ENCODE results near the gene NHLRC2.

NHLRC2 gene

DNA sequence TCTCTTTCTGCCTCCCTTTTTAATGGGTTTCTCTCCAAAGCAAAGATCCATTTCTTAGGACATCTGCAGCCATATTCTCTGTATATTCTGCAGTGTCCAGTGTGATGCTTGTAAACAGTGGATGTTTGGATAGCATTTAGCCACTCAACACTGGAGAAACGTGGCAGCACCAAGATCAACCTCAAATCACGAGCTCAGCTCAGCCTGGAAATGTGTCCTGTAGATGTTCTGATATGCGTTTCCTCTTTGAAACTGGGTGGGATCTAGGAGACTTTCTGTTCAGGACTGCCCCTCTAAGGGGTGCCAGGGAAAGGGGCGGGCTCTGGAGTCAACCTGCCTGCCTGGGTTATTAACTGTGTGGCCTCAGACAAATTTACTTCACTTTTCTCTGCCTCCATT is 91.2 kb downstream of the NHLRC2 start:
- no peak for DNase-seq

GRCh38 chr10:113947184-113948041 is 93.0 kb downstream of the NHLRC2 start:
- no peak for DNase-seq

DNA sequence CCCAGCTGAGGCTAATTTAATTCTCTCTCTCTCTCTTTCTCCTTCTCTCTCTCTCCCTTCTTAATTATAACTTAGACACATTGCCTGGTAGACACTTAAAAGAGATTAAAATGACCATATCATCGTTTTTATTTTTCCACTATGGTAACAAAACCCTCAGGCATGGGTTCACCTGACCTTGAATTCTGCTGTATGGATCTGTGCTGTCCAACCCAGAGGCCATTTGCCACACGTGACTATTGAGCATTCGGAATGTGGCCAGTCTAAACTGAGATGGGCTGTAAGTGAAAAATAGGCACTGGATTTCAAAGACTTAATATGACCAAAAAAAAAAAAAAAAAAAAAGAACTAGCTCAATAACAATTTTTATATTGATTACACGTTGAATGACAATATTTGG is 93.6 kb downstream of the NHLRC2 start:
- no peak for DNase-seq

- DNase-seq = no peak
Observed at GRCh38 chr10:113950268-113950667, 95.8 kb downstream of the NHLRC2 start.

- DNase-seq = no peak
Observed at GRCh38 chr10:113953505-113954272, 99.2 kb downstream of the NHLRC2 start.

GRCh38 chr10:113954409-113954808 is 99.9 kb downstream of the NHLRC2 start:
- DNase-seq = no peak

DNA sequence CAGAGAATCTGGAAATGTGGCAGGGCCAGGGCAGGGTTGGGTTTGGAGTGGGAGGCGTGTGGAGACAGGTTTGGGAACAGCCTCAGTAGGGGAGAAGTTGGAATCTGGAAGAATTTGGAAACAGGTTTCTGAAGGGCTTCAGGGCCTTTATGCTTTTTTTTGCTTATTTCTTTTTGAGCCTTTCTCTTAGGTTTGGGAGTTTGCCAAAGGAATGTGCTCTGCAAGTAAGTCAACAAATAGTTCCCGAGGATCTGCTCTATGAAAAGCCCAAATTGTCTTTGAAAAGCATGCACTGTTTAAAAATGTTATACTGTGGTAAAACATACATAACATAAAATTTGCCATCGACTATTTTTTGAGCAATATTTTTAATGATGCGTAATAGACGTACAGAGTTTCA is 102.6 kb downstream of the NHLRC2 start:
- DNase-seq = no peak

GRCh38 chr10:113958631-113959382 is 104.3 kb downstream of the NHLRC2 start:
- peak in 1 of 2 donors; percentile 28 for DNase-seq

DNA sequence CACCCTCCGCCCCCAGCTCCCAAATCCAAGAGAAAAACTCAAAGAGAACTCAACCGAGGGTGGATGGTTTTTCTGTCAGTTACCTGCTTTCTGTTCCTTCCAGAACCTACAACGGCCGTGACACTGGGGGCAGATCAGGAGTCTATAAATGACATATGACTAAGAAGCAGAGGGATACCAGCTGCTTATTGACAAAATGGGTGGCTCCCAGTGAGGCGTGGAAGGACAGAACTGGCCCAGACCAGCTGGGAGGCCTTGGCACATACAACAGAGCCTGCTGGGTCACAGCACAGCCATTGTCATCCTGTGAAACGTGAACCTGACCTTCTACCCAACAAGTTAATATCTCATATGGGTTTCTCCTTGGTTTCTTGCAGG is 104.9 kb downstream of the NHLRC2 start:
- no peak for DNase-seq

DNA sequence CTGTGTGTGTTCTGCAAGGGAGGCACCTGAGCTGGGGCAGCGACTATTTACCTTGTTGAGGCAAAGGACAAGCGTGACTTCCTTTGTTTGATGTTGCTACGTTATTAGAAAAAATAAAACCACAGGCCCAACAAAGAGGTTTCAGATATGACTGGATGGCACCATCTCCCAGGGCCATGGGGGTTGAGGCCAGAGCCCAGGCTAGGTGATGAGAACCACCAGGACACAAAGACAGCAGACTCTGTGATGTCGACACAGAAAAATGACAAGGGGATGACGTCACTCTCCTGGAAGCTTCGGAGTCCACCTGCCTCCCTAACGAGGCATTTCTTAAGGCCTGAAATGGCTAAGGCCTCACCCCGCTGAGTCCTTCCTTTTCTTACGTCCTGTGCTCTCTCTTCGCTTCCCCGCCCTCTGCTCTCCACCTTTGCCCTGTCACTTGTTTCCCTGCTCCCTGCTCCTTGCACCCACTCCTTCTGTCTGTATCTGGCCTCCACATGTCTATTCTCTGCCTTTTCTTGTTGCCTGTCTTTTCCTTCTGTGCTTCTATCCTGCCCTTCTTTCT is 106.2 kb downstream of the NHLRC2 start:
- peak; percentile 14 to 23 for DNase-seq

DNA sequence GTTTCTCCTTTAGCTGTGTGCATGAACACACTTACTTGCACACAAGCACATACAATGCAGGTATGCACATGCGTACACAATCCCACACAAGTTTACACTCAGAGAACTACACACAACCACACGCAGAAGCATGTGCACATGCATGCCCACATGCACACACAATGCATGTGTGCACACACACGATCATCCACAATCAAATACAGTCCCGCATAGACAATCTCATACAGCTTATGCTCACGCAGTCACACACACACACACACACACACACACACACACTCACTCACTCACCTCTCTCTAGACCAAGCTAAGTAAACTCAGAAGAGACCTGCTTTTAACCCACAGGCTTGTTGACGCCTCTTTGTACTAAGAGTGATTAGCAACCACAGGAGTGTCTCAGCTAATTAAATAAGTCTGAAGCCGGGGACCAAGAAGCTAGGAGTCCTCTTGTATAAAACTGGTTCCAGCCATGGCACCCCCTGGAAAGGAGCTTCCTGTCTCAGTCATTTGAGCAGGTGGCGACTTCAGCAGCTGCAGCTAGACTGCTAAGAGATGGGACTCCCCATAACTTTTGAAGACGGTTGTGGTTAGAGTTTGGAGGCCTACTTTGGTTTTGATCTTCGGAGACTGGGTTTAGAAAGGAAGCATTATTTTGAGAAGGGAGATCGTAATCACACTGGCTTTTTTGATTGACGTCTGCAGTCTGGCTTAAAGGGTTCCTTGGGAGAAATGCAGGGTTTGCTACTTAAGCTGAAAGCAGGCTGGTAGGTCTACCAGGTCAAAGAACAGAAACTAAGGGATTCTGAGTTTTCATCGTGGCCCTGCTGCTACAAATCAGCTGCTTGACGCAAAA is 106.9 kb downstream of the NHLRC2 start:
- peak; percentile 45 to 49 for DNase-seq

DNA sequence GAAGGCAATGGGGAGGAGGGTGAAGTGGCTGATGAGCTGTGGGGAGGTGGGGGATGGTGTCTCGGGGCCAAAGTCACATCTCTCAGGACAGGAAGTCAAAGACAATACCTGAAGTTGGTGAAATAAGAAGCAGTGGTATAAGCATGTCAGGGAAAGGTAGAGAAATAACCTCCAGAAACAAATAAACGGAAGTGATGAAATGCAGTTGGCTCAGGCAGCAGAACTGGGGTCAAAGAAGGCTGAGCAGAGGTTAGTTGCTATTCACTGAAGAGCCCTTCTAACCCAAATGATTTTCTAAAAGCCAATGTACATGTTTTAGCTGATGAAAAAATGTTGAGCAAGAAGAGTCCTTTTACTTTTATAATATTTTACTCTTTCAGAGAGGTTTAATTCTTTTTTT is 110.6 kb downstream of the NHLRC2 start:
- no peak for DNase-seq

- DNase-seq = no peak
Observed at GRCh38 chr10:113965683-113966082, 111.2 kb downstream of the NHLRC2 start.
